ENCODE measurements around the gene RASL12. TPM values are rescaled to one million over a fixed set of nuclear protein-coding genes. Genes with fewer than 3 reads are reported as not detected.

The RASL12 gene
- under 1 TPM; 0.33 to 0.69 TPM for total RNA-seq

DNA sequence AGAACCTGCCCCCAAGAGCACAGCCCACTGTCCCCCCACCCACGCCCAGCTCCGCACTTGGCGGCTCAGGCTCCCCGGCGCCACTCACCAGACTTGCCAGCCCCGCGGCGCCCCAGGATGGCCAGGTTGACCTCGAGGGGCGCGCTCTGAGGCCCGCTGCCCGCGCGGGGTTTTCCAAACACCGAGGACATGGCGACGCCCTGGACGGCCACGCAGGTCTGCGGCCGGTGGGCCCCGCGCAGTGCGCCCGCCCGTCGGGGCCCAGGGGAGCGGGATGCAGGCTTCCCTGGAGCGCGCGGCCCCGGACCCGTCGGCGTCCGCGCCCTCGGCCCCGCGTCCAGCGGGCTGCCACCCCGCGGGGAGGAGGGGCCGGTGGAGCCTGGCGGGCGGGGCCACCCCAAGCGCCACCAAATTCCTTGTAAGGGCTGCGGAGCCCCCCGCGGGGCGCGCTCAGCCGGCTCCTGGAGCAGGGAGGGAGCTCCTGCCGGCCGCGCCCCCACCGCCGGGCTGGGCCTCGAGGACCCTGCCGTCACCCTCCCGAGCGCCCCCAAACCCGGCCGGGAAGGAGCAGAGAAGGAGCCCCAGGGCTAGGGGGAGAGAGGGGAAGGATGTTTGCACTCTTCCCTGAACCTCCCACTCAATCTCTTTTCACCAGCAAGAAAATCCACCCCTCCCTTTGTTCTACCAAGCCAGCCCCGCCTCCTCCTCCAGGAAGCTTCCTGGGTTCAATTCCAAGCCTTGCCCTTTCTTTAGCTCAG is at the start of gene RASL12:
Gene RASL12, minus strand, starts transcription at position 347 of the 758 bp plus-strand sequence. Its CDS starts 156 bp downstream, at position 191.

DNA sequence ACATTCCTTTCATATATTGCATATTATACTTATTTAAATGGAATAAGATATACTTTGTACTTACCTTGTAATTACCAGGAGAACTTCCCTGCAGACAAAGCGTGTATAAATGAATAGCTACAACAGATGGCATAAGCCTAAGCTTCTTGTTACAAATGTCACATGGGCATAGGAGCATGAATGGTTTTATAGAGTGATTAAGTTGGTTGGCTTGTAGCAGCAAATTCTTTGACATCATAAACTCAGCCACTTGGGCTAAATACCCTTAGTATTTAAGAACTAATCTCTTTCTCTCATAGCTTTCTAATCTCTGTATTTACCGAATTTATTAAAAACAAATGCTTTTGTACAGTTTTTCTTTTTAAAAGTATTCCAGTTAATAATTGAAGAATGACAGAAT is 47.3 kb upstream of the RASL12 start, which contains the start of gene UBAP1L:
Gene UBAP1L, minus strand, starts transcription at position 115 of the 400 bp plus-strand sequence. CDS start 8,985 bp downstream, outside the sequence.

GRCh38 chr15:65076486-65077290 is 8.9 kb upstream of the RASL12 start, which contains the start of gene KBTBD13:
Gene KBTBD13, plus strand, starts transcription at chr15:65076746. Its CDS starts 70 bp downstream, at chr15:65076816.

GRCh38 chr15:65044724-65045481 is 22.9 kb downstream of the RASL12 start, which contains the start of gene SLC51B:
Gene SLC51B, plus strand, starts transcription at chr15:65045387. Its CDS starts 4,618 bp downstream, at chr15:65050005.

DNA sequence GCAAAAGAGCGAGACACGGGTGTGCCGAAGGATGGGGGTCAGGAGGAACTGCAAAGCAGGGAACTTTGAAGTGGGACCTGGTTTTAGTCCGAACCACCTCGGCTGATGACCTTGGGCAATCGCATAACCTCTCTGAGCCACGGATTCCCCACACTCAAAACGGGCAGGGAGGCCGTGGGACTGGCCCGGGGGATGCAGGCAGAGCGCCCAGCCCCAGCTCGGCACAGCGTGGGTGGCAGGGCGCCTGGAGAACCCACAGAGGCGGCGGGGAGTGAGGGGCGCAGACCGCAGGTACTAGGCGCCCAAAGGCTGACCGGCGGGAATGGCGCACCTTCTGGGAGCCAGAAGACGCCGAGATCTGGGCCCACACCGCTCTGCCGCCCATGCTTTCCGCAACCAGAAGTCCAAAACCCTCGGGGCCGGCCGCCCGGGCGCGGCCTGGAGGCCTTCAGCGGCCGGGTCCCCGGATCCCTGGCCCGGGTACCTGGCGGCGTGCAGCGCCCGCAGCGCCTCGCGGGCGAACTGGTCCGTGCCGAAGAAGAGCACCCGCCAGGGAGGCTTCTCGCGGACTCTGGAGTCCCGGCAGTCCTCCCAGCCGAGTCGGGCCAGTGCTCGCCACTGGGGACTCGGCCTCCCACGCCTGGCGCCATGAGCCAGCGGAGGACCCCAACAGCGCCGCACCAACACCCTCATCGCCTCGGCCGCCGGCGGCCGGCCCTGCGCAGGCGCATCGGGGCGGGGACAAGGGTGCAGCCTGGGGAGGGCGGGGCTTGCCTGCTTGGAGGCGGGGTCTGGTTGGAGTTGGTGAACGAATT is 38.7 kb downstream of the RASL12 start, which contains the start of gene MTFMT:
Gene MTFMT, minus strand, starts transcription at position 719 of the 815 bp plus-strand sequence. Its CDS starts 26 bp downstream, at position 693.

Small RNA genes within 50 kb of the gene (small RNA-seq; reads per million reads assigned to genes)
- gene AC013553.1 = 0 to 0.04 reads per million in 2 donors

Other genes starting within 250 kb of the RASL12 start
- 10 to 100 TPM; 11.0 to 11.7 TPM for gene PIF1, start 242.3 kb downstream of the RASL12 start, total RNA-seq
- 10 to 100 TPM; 49.2 to 58.3 TPM for gene PLEKHO2, start 226.1 kb downstream of the RASL12 start, total RNA-seq
- 1 to 10 TPM; 4.0 to 4.8 TPM for gene ANKDD1A, start 156.1 kb downstream of the RASL12 start, total RNA-seq
- gene SPG21, start 78.1 kb downstream of the RASL12 start, total RNA-seq = 100 to 1,000 TPM in 1 of 2 donors, 10 to 100 TPM in 1; 98.4 to 104 TPM
- gene MTFMT, start 38.4 kb downstream of the RASL12 start, total RNA-seq = 10 to 100 TPM; 23.1 to 31.3 TPM
- not detected for gene SLC51B, start 22.6 kb downstream of the RASL12 start, total RNA-seq
- gene KBTBD13, start 8.8 kb upstream of the RASL12 start, total RNA-seq = not detected
- 10 to 100 TPM in 1 of 2 donors, 1 to 10 TPM in 1; 5.2 to 11.0 TPM for gene UBAP1L, start 47.2 kb upstream of the RASL12 start, total RNA-seq
- 10 to 100 TPM; 18.2 to 24.3 TPM for gene PDCD7, start 65.8 kb upstream of the RASL12 start, total RNA-seq
- gene CLPX, start 117.4 kb upstream of the RASL12 start, total RNA-seq = 10 to 100 TPM; 38.2 to 38.3 TPM
- gene CILP, start 143.5 kb upstream of the RASL12 start, total RNA-seq = not detected
- gene PARP16, start 218.9 kb upstream of the RASL12 start, total RNA-seq = 1 to 10 TPM; 2.8 to 3.7 TPM
- not detected for gene RNU5A-1, start 228.1 kb upstream of the RASL12 start, total RNA-seq
- gene RNU5B-1, start 236.7 kb upstream of the RASL12 start, total RNA-seq = not detected